ENCODE measurements around the gene SEPTIN5. TPM values are rescaled to one million over a fixed set of nuclear protein-coding genes. Genes with fewer than 3 reads are reported as not detected.

SEPTIN5 gene
- total RNA-seq, 4 donors from 2014 or later: 4.1 to 8.3 (median 5.9) TPM

- no peak for TF ChIP-seq CTCF (IDR thresholded peaks at IDR 0.05; ENCODE audit: low read depth)
Observed at GRCh38 chr22:19704355-19705015, 9.8 kb upstream of the SEPTIN5 start.

GRCh38 chr22:19705181-19705934 is 8.9 kb upstream of the SEPTIN5 start:
- TF ChIP-seq CTCF (IDR thresholded peaks at IDR 0.05; ENCODE audit: low read depth): no peak

- TF ChIP-seq CTCF (IDR thresholded peaks at IDR 0.05; ENCODE audit: low read depth): no peak
Observed at GRCh38 chr22:19706661-19707151, 7.6 kb upstream of the SEPTIN5 start.

- no peak for TF ChIP-seq CTCF (IDR thresholded peaks at IDR 0.05; ENCODE audit: low read depth)
Observed at GRCh38 chr22:19707347-19708290, 6.7 kb upstream of the SEPTIN5 start.

GRCh38 chr22:19708321-19709011 is 5.8 kb upstream of the SEPTIN5 start:
- no peak for TF ChIP-seq CTCF (IDR thresholded peaks at IDR 0.05; ENCODE audit: low read depth)

- no peak for TF ChIP-seq CTCF (IDR thresholded peaks at IDR 0.05; ENCODE audit: low read depth)
Observed at GRCh38 chr22:19709063-19709769, 5.1 kb upstream of the SEPTIN5 start.
